SK-N-SH (cell line): Measurements from ENCODE around the gene COMMD8.
A peak's percentile ranks its signal among the peaks of the same experiment; 100 is the strongest.

ENCODE experiments used
- CTCF ChIP-seq: fragments of 200-600 bp; sonication (generic); IDR thresholded peaks from 2 replicates; pipeline ENCODE4 v1.6.1; 2017; ENCODE audit warnings: antibody characterized with exemption, mild to moderate bottlenecking, moderate library complexity
- EP300 ChIP-seq, 2 experiments: IDR thresholded peaks; 2 replicates each; pipeline versions ENCODE4 v1.4.0 to v1.6.1; 2012; ENCODE audit warnings: borderline replicate concordance in 1 of 2, low read depth in 1 of 2, low read length in 1 of 2
- EZH2phosphoT487 ChIP-seq: fragments of 200-600 bp; sonication (generic); IDR thresholded peaks from 2 replicates; pipeline ENCODE4 v1.6.1; 2017; ENCODE audit warnings: low read depth, mixed run types, mild to moderate bottlenecking, antibody characterized with exemption, moderate library complexity, borderline replicate concordance
- GABPA ChIP-seq: IDR thresholded peaks from 2 replicates; pipeline ENCODE4 v1.4.0; 2012; ENCODE audit warnings: low read depth, mild to moderate bottlenecking
- PBX3 ChIP-seq: IDR thresholded peaks from 2 replicates; pipeline ENCODE4; 2012
- POLR2AphosphoS5 ChIP-seq: IDR thresholded peaks from 2 replicates; pipeline ENCODE4 v1.6.1; 2012; ENCODE audit warnings: low read depth, low read length
- RAD21 ChIP-seq: IDR thresholded peaks from 2 replicates; pipeline ENCODE4 v1.6.1; 2012; ENCODE audit warnings: mild to moderate bottlenecking, low read length
- REST ChIP-seq: IDR thresholded peaks from 2 replicates; pipeline ENCODE4 v1.6.1; 2012; ENCODE audit warnings: mild to moderate bottlenecking, low read depth, low read length, moderate library complexity
- SMC3 ChIP-seq: IDR thresholded peaks from 2 replicates; pipeline ENCODE4 v1.6.1; 2012; ENCODE audit warnings: low read depth, low read length, improper control_type of control experiment
- USF2 ChIP-seq: fragments of 150-350 bp; IDR thresholded peaks from 2 replicates; pipeline ENCODE4 v1.6.1; 2017; ENCODE audit warnings: antibody characterized with exemption, low read length, low read depth, borderline replicate concordance
- YY1 ChIP-seq: IDR thresholded peaks from 2 replicates; pipeline ENCODE4 v1.4.0; 2012; ENCODE audit warnings: low read depth, mild to moderate bottlenecking
- ZBTB33 ChIP-seq: IDR thresholded peaks from 2 replicates; pipeline ENCODE4 v1.4.0; 2012; ENCODE audit warnings: low read depth, borderline replicate concordance

- TF ChIP-seq ZBTB33 (no peak), EP300 (IDR thresholded peaks at IDR 0.05; ENCODE audit: borderline replicate concordance in 1 of 2, low read depth in 1 of 2, low read length in 1 of 2) (no peak), CTCF (peak; percentile 27), SMC3 (no peak), REST (no peak), POLR2AphosphoS5 (peak; percentile 88), GABPA (peak; percentile 24; the same call in 1 of the 2 replicates), RAD21 (0 out of 2 replicates have a peak, but pooled peaks have one; percentile 13), USF2 (peak; percentile 97), PBX3 (no peak), EZH2phosphoT487 (no peak), YY1 (0 out of 2 replicates have a peak, but pooled peaks have one; percentile 43)
These were observed at the start of gene COMMD8 for GRCh38 chr4:47463235-47463956.
